ENCODE data around the gene PLEKHM2. TPM values are rescaled to one million over a fixed set of nuclear protein-coding genes. Genes with fewer than 3 reads are reported as not detected.

Gene PLEKHM2
- total and polyA plus RNA-seq, 8 donors, result 22.9 to 39.6 (median 33.3) TPM

DNA sequence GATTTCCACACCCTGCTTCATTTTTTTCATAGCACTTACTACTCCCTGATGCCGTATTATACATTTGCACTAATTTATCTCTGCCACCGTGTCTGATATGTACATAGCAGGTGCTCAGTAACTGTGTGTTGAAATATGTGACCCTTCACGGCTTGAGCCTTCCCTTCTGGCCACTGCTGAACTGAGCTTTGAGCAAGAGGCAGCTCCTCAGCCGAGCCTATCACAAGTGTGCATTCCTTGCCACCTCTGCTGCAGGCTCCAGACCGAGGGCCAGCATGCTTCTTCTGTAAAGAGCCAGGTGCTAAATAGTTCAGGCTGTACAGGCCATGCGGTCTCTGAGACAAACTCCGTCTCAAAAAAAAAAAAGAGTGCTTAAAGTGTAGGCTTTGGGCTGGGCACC lies 22.6 kb downstream of the PLEKHM2 start:
- intact Hi-C loops (cut with DNase I), result no loop called here
- Histone ChIP-seq H3K4me1 (peaks cover 0 to 19% (median 14%) of the 10 kb centered on the region in 3 donors), H3K27me3 (no peaks in the 10 kb centered on the region), H3K36me3 (no peaks in the 10 kb centered on the region), H3K9me3 (no peaks in the 10 kb centered on the region), H3K4me3 (no peak overlapping the region), H3K27ac (no peak overlapping the region)
- no peak for ATAC-seq
- WGBS, 2 donors, result 73 to 79% methylated on average over 7 of the region's 7 CpGs
- no peak for DNase-seq
- FAIRE-seq, result no peak
- TF ChIP-seq, protein P1, sequence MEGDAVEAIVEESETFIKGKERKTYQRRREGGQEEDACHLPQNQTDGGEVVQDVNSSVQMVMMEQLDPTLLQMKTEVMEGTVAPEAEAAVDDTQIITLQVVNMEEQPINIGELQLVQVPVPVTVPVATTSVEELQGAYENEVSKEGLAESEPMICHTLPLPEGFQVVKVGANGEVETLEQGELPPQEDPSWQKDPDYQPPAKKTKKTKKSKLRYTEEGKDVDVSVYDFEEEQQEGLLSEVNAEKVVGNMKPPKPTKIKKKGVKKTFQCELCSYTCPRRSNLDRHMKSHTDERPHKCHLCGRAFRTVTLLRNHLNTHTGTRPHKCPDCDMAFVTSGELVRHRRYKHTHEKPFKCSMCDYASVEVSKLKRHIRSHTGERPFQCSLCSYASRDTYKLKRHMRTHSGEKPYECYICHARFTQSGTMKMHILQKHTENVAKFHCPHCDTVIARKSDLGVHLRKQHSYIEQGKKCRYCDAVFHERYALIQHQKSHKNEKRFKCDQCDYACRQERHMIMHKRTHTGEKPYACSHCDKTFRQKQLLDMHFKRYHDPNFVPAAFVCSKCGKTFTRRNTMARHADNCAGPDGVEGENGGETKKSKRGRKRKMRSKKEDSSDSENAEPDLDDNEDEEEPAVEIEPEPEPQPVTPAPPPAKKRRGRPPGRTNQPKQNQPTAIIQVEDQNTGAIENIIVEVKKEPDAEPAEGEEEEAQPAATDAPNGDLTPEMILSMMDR (IDR thresholded peaks at IDR 0.05), result no peak

DNA sequence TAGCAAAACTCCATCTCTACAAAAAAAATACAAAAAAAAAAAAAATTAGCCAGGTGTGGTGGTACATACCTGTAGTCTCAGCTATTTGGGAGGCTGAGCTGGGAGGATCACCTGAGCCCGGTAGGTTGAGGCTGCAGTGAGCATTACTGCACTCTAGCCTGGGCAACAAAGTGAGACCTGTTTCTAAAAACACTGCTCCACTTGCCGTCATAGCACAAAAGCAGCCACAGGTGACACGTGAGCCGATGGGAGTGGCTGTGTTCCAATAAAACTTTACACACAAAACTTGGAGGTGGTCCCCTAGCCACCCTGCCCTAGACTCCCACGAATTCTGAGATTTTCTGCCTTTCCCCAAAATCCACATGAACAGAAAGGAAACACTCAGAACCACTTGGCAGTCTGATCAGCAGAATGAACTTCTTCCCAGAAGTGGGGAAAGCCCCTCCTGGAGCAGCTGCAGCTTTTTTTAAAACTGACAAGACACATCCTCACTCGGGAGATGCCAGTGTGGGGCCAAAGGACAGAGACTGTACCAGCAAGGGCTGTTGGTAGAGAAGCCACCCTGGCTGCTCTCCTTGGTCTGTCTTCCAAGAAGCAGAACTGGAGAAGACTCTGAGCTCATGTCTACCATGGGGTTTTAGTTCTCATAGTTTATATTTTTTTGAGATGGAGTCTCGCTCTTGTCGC lies 23.3 kb downstream of the PLEKHM2 start:
- TF ChIP-seq, protein P1 (IDR thresholded peaks at IDR 0.05), result no peak
- H3K9me3 ChIP-seq, result no peaks in the 10 kb centered on the region
- H3K4me1 ChIP-seq, result peaks cover 0 to 18% (median 14%) of the 10 kb centered on the region in 3 donors
- FAIRE-seq, result no peak
- no peaks in the 10 kb centered on the region for H3K36me3 ChIP-seq
- WGBS, 2 donors, result 90 to 92% methylated on average over 8 of the region's 8 CpGs
- H3K4me3 ChIP-seq, result no peak overlapping the region
- no peak overlapping the region for H3K27ac ChIP-seq
- ATAC-seq, result no peak
- H3K27me3 ChIP-seq, result no peaks in the 10 kb centered on the region
- intact Hi-C loops (cut with DNase I), result no loop called here
- DNase-seq, result no peak

DNA sequence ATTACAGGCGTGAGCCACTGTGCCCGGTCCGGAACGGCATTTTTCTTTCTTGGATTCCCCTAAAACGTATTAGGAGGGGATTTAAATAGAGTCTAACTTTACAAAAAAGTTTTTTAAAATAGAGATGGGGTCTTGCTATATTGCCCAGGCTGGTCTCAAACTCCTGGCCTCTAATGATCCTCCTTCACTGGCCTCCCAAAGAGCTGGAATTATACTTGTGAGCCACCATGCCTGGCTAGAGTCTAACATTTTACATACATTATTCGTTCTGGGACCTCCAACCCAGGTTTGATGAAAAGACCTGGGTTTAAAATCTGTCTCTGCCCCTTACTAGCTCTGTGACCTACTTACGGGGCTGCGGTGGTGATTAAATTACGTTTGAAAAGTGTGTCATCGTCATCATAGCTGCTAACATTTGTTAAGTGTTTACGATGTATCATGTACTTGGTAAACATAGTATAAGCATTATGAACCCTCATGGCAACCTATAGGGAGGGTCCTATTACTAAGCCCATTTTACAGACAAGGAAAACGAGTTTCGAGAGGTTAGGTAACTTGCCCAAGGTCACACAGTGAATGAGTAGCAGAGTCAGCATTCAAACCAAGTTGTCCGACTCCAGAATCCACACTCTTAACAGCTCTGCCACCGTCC lies 24.5 kb downstream of the PLEKHM2 start:
- H3K9me3 ChIP-seq, result no peaks in the 10 kb centered on the region
- H3K4me1 ChIP-seq, result peaks cover 0 to 8% (median 6%) of the 10 kb centered on the region in 3 donors
- FAIRE-seq, result no peak
- H3K4me3 ChIP-seq, result no peak overlapping the region
- 85 to 88% methylated on average over 15 of the region's 15 CpGs for WGBS, 2 donors
- intact Hi-C loops (cut with DNase I), result no loop called here
- ATAC-seq, result no peak
- H3K27ac ChIP-seq, result no peak overlapping the region
- TF ChIP-seq, protein P1 (IDR thresholded peaks at IDR 0.05), result no peak
- H3K27me3 ChIP-seq, result no peaks in the 10 kb centered on the region
- no peaks in the 10 kb centered on the region for H3K36me3 ChIP-seq
- DNase-seq, result no peak

DNA sequence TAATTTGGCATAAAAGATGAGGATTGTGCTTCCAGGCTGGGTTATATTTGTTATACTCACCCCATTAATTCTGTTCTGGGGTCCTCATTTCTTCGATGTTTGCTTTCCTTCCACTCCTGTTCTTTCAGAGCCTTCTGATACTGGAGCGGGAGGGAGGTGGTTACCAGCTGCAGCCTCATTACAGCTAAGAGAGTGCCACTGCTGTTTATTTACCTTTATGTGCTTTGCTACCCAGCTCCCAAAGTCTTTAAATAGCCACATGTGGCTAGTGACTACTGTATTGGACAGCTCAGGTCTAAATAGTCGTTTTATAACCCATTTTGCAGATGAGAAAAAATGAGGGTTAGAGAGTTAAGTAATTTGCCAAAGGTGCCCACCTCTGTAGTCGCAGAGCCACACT lies 25.1 kb downstream of the PLEKHM2 start:
- no peak overlapping the region for H3K27ac ChIP-seq
- H3K4me1 ChIP-seq, result peaks cover 0 to 2% (median 0%) of the 10 kb centered on the region in 3 donors
- TF ChIP-seq, protein P1 (IDR thresholded peaks at IDR 0.05), result no peak
- 81 to 87% methylated on average over 4 of the region's 4 CpGs for WGBS, 2 donors
- peak in 2 of 4 donors; percentile 32 to 50 for ATAC-seq
- intact Hi-C loops (cut with DNase I), result no loop called here
- H3K4me3 ChIP-seq, result no peak overlapping the region
- no peaks in the 10 kb centered on the region for H3K9me3 ChIP-seq
- FAIRE-seq, result no peak
- no peaks in the 10 kb centered on the region for H3K36me3 ChIP-seq
- H3K27me3 ChIP-seq, result no peaks in the 10 kb centered on the region
- no peak for DNase-seq

DNA sequence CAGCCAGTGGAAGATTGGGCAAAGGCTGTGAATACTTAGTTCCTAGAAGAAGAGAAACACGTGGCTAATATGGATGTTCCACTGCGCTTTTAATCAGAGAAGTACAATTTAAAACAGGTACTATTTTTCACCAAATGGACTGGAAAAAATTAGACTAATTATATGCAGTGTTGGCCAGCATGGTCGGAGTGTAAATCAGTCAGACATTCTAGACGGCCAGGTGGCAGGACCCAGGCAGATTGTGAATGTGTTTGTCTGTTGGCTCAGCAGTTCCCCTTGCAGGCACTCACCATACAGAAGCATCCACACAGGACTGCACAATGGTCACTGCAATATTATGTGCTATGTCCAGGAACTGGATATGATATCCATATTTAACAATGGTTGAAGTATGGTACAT lies 28.0 kb downstream of the PLEKHM2 start:
- Histone ChIP-seq H3K27me3 (no peaks in the 10 kb centered on the region), H3K9me3 (no peaks in the 10 kb centered on the region), H3K4me1 (no peaks in the 10 kb centered on the region), H3K36me3 (peaks cover 0 to 8% (median 0%) of the 10 kb centered on the region in 3 donors), H3K4me3 (no peak overlapping the region), H3K27ac (no peak overlapping the region)
- intact Hi-C loops (cut with DNase I), result no loop called here
- TF ChIP-seq, protein P1 (IDR thresholded peaks at IDR 0.05), result no peak
- DNase-seq, result no peak
- ATAC-seq, result peak in 3 of 4 donors; percentile 34 to 77 (median 71)
- no peak for FAIRE-seq
- WGBS, 2 donors, result 67 to 77% methylated on average over 4 of the region's 4 CpGs

All from pancreas (tissue), 10 donors.